Cardiac muscle cell (in vitro differentiated cells and primary cell): Measurements from ENCODE around the gene OTUD7B. TPM values are rescaled to one million over a fixed set of nuclear protein-coding genes. Genes with fewer than 3 reads are reported as not detected.

ENCODE experiments used
- DNase-seq, 2 donors: peaks; one replicate each; pipeline versions ENCODE4 v3.0.0 to v3.0.0-alpha.2; 2010 to 2017; ENCODE audit warnings: low read depth in 1 of 2, low spot score in 1 of 2
- H3K27ac ChIP-seq: fragments of 200-600 bp; sonication (generic); 2 replicates; pipeline ENCODE4 v1.5.1; 2016
- H3K27me3 ChIP-seq: fragments of 200-600 bp; sonication (generic); 2 replicates; pipeline ENCODE4 v1.6.0; 2016; ENCODE audit warnings: control low read depth
- H3K36me3 ChIP-seq: fragments of 200-600 bp; sonication (generic); 2 replicates; pipeline ENCODE4 v1.5.1; 2016; ENCODE audit warnings: control low read depth
- H3K4me1 ChIP-seq: fragments of 200-600 bp; sonication (generic); 2 replicates; pipeline ENCODE4 v1.8.1; 2017; ENCODE audit warnings: low read depth, mild to moderate bottlenecking, mixed run types
- H3K4me3 ChIP-seq: fragments of 200-600 bp; sonication (generic); 2 replicates; pipeline ENCODE4 v1.5.1; 2016; ENCODE audit warnings: mild to moderate bottlenecking
- H3K9me3 ChIP-seq: fragments of 200-600 bp; sonication (generic); 2 replicates; pipeline ENCODE4 v1.5.1; 2017; ENCODE audit warnings: low read depth, mild to moderate bottlenecking, control low read depth
- polyA plus RNA-seq: library from polyadenylated mRNA; unstranded; fragments of >200 nt; fragmentation: Nextera tagmentation; extraction: Ambion mirVana; gene quantifications from 2 replicates; pipeline ENCODE4 v1.2.1, GENCODE V29; 2016
- total RNA-seq: library from RNA; depleted of rRNA; stranded (reverse); fragments of >200 nt; gene quantifications from 2 replicates; pipeline ENCODE4 v1.2.3, GENCODE V29; 2016
- TF ChIP-seq, protein P1 (sequence below): IDR thresholded peaks from 2 replicates; pipeline ENCODE4 v1.5.1; 2012; ENCODE audit warnings: low read depth, mild to moderate bottlenecking, low read length

OTUD7B gene
- total and polyA plus RNA-seq, 2 experiments from 2014 or later: 3.1 to 16.4 TPM

DNA sequence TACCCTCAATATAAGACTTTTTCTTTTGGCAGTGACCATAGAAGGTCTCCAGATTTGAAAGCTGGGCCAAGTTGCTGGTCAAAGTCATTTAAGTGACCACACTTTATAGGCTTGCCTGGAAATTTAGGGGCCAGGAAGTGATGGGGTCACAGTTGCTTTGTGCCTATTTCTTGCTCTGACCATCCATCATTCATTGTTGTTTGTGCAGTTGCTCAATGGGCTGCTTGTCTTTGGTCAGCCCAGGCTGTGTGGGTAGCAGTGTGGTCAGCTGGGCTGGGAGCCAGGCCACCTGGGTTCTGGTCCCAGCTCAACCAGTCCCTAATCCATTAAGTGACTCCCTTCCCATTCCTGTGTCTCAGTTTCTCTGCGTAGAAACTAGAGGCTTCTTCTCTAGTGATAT, 2.1 kb upstream of the OTUD7B start:
- Histone ChIP-seq H3K27ac (no peak overlapping the region), H3K27me3 (no peaks in the 10 kb centered on the region), H3K9me3 (no peaks in the 10 kb centered on the region), H3K4me3 (no peak overlapping the region), H3K36me3 (no peaks in the 10 kb centered on the region), H3K4me1 (peaks cover 12% of the 10 kb centered on the region)
- TF ChIP-seq, protein P1, sequence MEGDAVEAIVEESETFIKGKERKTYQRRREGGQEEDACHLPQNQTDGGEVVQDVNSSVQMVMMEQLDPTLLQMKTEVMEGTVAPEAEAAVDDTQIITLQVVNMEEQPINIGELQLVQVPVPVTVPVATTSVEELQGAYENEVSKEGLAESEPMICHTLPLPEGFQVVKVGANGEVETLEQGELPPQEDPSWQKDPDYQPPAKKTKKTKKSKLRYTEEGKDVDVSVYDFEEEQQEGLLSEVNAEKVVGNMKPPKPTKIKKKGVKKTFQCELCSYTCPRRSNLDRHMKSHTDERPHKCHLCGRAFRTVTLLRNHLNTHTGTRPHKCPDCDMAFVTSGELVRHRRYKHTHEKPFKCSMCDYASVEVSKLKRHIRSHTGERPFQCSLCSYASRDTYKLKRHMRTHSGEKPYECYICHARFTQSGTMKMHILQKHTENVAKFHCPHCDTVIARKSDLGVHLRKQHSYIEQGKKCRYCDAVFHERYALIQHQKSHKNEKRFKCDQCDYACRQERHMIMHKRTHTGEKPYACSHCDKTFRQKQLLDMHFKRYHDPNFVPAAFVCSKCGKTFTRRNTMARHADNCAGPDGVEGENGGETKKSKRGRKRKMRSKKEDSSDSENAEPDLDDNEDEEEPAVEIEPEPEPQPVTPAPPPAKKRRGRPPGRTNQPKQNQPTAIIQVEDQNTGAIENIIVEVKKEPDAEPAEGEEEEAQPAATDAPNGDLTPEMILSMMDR: no peak
- no peak for DNase-seq

DNA sequence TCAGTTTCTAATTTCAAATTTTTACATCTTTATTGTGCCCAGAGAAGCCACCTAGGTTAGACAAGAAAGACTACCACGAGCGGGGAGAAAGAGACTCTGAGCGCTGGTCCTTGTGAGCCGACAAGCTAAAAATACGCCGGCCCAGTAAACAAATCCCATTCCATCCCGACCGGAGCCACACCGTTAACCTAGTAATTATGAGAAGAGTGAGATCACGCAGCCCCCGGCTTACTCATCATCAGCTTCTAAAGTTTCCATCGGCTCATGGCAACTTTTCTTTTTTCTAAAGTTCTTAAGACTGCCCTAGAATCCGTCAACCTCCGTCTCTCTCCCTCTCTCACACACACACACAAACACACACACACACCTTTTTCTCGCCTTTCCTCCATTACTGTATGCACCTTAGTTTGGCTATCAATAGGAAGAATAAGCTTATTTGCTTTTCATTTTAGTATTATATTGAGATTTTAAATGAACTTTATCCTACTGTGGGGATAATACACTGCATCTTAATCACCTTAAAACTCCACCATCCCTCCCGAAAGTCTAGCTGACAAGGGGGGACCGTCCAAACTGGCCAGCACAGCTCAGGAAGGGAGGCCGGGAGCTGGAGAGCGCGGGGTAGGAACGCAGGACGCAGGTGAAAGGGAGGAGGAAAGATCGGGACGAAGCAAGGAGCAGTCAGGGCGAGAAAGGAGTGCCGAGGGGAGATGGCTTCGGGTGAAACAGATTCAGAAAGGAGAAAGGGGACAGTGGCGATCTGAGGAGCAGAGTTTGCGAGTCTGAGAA, 728 bp downstream of the OTUD7B start:
- peak overlapping the region; percentile 97 for H3K27ac ChIP-seq
- DNase-seq: peak; percentile 67 to 76
- peak overlapping the region; percentile 94 for H3K4me3 ChIP-seq
- TF ChIP-seq, protein P1: no peak
- H3K9me3 ChIP-seq: no peaks in the 10 kb centered on the region
- H3K27me3 ChIP-seq: no peaks in the 10 kb centered on the region
- peaks cover 24% of the 10 kb centered on the region for H3K4me1 ChIP-seq
- no peaks in the 10 kb centered on the region for H3K36me3 ChIP-seq

DNA sequence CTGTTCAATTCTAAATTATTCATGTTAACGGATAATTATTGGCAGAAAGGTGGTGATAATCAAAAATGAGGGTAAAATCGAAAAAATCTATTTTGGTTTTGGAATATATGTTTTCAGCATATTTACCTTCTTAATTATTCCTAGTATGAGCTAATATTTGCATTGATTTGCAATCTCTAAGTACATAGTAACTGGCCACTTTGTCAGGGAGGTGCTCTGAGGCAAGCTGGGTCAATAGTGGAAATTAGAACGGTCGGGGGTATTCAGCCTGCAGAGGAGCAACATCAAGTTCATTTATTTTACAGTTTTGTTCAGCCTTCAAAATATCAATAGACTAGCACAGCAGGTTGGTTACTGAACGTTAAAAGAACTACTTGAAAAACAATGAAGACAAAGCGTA, 1.8 kb downstream of the OTUD7B start:
- Histone ChIP-seq H3K4me3 (peak overlapping the region; percentile 94), H3K27ac (peak overlapping the region; percentile 97)
- TF ChIP-seq, protein P1: no peak

DNA sequence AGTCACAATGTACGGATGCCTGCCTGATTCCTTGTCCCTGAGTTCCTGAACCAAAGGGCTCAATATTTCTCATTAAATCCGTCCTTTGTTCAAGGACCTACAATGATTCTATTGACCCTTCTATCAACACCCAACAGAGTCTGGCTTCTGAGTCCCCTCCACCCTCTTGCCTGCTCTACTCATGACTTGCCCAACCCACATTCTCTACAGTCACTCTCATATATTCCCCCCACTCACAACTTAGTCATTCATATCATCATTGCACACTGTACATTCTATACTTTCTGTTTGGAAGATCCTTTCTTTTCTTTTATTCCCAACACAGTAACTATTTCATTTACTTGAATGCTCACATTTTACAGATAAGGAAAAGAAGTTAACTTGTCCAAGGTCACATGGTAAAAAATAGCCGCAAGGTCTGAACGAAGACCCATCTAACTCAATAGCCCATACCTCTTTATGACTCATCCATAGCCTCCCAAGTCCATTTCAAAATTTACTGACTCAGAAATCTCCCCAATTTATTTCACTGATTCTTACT, 3.6 kb downstream of the OTUD7B start:
- Histone ChIP-seq H3K27ac (no peak overlapping the region), H3K9me3 (no peaks in the 10 kb centered on the region), H3K4me3 (no peak overlapping the region), H3K27me3 (no peaks in the 10 kb centered on the region), H3K36me3 (no peaks in the 10 kb centered on the region), H3K4me1 (peaks cover 26% of the 10 kb centered on the region)
- peak in 1 of 2 donors; percentile 70 for DNase-seq
- TF ChIP-seq, protein P1: no peak

More for the DNA sequence above, 1.8 kb downstream of the OTUD7B start:
- H3K4me1 ChIP-seq: peaks cover 24% of the 10 kb centered on the region
- DNase-seq: no peak
- no peaks in the 10 kb centered on the region for H3K36me3 ChIP-seq
- no peaks in the 10 kb centered on the region for H3K9me3 ChIP-seq
- no peaks in the 10 kb centered on the region for H3K27me3 ChIP-seq

DNA sequence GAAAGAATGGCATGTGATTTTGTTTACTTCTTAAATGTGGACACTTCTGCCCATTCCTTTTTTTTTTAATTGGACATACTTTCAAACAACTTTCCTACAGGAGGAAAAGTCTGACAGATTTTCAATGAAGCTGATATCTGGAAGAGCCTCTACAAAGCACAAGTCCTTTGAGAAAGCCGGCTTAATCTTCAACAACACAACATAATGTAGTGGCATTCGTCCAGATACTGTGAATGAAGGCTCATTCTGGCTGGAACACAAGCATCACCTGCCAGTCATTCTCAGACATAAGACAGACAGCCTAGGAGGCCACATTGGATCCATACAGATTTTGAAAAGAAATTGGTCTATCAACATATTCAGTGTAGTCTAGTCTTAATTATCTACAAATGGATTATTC, 4.9 kb downstream of the OTUD7B start:
- no peak overlapping the region for H3K4me3 ChIP-seq
- H3K27ac ChIP-seq: no peak overlapping the region
- H3K27me3 ChIP-seq: no peaks in the 10 kb centered on the region
- TF ChIP-seq, protein P1: no peak
- no peaks in the 10 kb centered on the region for H3K9me3 ChIP-seq
- no peaks in the 10 kb centered on the region for H3K36me3 ChIP-seq
- no peak for DNase-seq
- H3K4me1 ChIP-seq: peaks cover 35% of the 10 kb centered on the region
